PC-3 (cell line): ENCODE results near the gene BID.

ENCODE experiments used
- CTCF ChIP-seq: fragments of 300-600 bp; sonication (generic); conservative IDR thresholded peaks from 2 replicates; pipeline ENCODE4 v1.5.1; 2017; ENCODE audit warnings: antibody characterized with exemption, low read depth, mild to moderate bottlenecking, low read length
- EZH2 ChIP-seq: fragments of 300-600 bp; sonication (generic); IDR thresholded peaks from one replicate; pipeline ENCODE4 v1.6.1; 2017; ENCODE audit warnings: antibody characterized with exemption, mild to moderate bottlenecking, low read length; ENCODE audit not compliant: unreplicated experiment
- EZH2phosphoT487 ChIP-seq: fragments of 300-600 bp; sonication (generic); IDR thresholded peaks from 2 replicates; pipeline ENCODE4 v1.6.1; 2018; ENCODE audit warnings: mild to moderate bottlenecking, antibody characterized with exemption, low read length, borderline replicate concordance

DNA sequence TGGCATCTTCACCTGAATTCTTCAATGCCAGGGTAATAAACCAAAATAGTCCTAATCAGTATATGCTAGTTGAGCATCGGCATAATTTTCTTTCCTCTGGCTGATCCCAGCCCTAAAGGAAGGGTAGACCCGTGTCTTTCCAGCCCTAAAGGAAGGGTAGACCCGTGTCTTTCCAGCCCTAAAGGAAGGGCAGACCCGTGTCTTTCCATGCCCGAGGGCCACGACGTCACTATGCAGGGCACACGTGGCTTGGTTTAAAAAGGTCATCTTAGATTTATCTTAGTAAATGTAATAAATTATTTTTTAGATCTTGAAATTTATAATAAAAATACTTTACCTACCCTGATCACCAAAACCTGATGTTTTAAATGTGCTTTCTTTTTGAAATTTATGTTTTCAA, 45.5 kb downstream of the BID start:
- TF ChIP-seq CTCF, result no peak
- no peak for TF ChIP-seq EZH2
- TF ChIP-seq EZH2phosphoT487, result no peak
